SK-N-SH treated with all-trans-retinoic acid at 6 μM for 48 hours (cell line): ENCODE data around the gene TCERG1L.

Source experiments
- ATAC-seq: fragments of 200-7000 bp; cut with Tn5 transposase; 3 replicates; pipeline ENCODE4 v1.9.1; 2020; ENCODE audit warnings: mild to moderate bottlenecking, moderate library complexity
- BACH2 ChIP-seq: fragments of 250-450 bp; sonication (Bioruptor Pico); IDR thresholded peaks from 2 replicates; pipeline ENCODE4 v1.9.0; 2021; ENCODE audit warnings: mild to moderate bottlenecking, borderline replicate concordance
- CREB5 ChIP-seq: fragments of 250-450 bp; sonication (Bioruptor Pico); IDR thresholded peaks from 2 replicates; pipeline ENCODE4 v1.5.1; 2020; ENCODE audit warnings: low read depth, mild to moderate bottlenecking, moderate library complexity
- CSDC2 ChIP-seq: fragments of 250-450 bp; sonication (Bioruptor Pico); IDR thresholded peaks from 2 replicates; pipeline ENCODE4 v1.5.0; 2020; ENCODE audit warnings: mild to moderate bottlenecking, moderate library complexity
- CSRNP3 ChIP-seq: fragments of 250-450 bp; sonication (Bioruptor Pico); IDR thresholded peaks from 2 replicates; pipeline ENCODE4 v1.5.1; 2021; ENCODE audit warnings: mild to moderate bottlenecking, moderate library complexity
- ESRRG ChIP-seq: fragments of 250-450 bp; sonication (Bioruptor Pico); IDR thresholded peaks from 2 replicates; pipeline ENCODE4 v1.6.1; 2021; ENCODE audit warnings: mild to moderate bottlenecking
- GLIS3 ChIP-seq: fragments of 250-450 bp; sonication (Bioruptor Pico); IDR thresholded peaks from 2 replicates; pipeline ENCODE4 v1.5.0; 2020; ENCODE audit warnings: mild to moderate bottlenecking, moderate library complexity
- ISL1 ChIP-seq: fragments of 250-450 bp; sonication (Bioruptor Pico); IDR thresholded peaks from 2 replicates; pipeline ENCODE4 v2.1.2; 2022; ENCODE audit warnings: mild to moderate bottlenecking, moderate library complexity
- OSR1 ChIP-seq: fragments of 250-450 bp; sonication (Bioruptor Pico); IDR thresholded peaks from 2 replicates; pipeline ENCODE4 v1.8.0; 2022; ENCODE audit warnings: moderate library complexity, mild to moderate bottlenecking, inconsistent platforms
- POU6F1 ChIP-seq: fragments of 250-450 bp; sonication (Bioruptor Pico); IDR thresholded peaks from 2 replicates; pipeline ENCODE4 v1.8.0; 2021; ENCODE audit warnings: low read depth, mild to moderate bottlenecking, moderate library complexity, borderline replicate concordance
- PPARA ChIP-seq: fragments of 250-450 bp; sonication (Bioruptor Pico); IDR thresholded peaks from 2 replicates; pipeline ENCODE4 v1.5.0; 2020; ENCODE audit warnings: mild to moderate bottlenecking, borderline replicate concordance
- RARB ChIP-seq: fragments of 250-450 bp; sonication (Bioruptor Pico); IDR thresholded peaks from 2 replicates; pipeline ENCODE4 v1.8.0; 2021; ENCODE audit warnings: mild to moderate bottlenecking, moderate library complexity
- SNAI2 ChIP-seq: fragments of 250-450 bp; sonication (Bioruptor Pico); IDR thresholded peaks from 2 replicates; pipeline ENCODE4 v1.5.0; 2020; ENCODE audit warnings: mild to moderate bottlenecking, moderate library complexity
- TCF4 ChIP-seq: fragments of 250-450 bp; sonication (Bioruptor Pico); IDR thresholded peaks from 2 replicates; pipeline ENCODE4 v1.8.0; 2021; ENCODE audit warnings: mild to moderate bottlenecking, moderate library complexity, borderline replicate concordance
- TOX ChIP-seq: fragments of 250-450 bp; sonication (Bioruptor Pico); IDR thresholded peaks from 2 replicates; pipeline ENCODE4 v1.8.0; 2021; ENCODE audit warnings: mild to moderate bottlenecking, moderate library complexity, borderline replicate concordance
- ZC3H10 ChIP-seq: fragments of 250-450 bp; sonication (Bioruptor Pico); IDR thresholded peaks from 2 replicates; pipeline ENCODE4 v1.5.1; 2021; ENCODE audit warnings: mild to moderate bottlenecking, moderate library complexity
- ZFP3 ChIP-seq: fragments of 250-450 bp; sonication (Bioruptor Pico); IDR thresholded peaks from 2 replicates; pipeline ENCODE4 v1.5.0; 2020; ENCODE audit warnings: mild to moderate bottlenecking, moderate library complexity
- ZFP30 ChIP-seq: fragments of 450-650 bp; formaldehyde crosslinking; IDR thresholded peaks from 2 replicates; pipeline ENCODE4 v1.5.0; 2022; ENCODE audit warnings: mild to moderate bottlenecking, moderate library complexity
- ZNF565 ChIP-seq: fragments of 450-650 bp; formaldehyde crosslinking; conservative IDR thresholded peaks from 2 replicates; pipeline ENCODE4 v1.5.0; 2020; ENCODE audit warnings: low read depth, mild to moderate bottlenecking, moderate library complexity
- ZNF70 ChIP-seq: fragments of 450-650 bp; formaldehyde crosslinking; IDR thresholded peaks from 2 replicates; pipeline ENCODE4 v1.5.0; 2020; ENCODE audit warnings: mild to moderate bottlenecking, moderate library complexity
- ZNF8 ChIP-seq: fragments of 450-650 bp; formaldehyde crosslinking; IDR thresholded peaks from 2 replicates; pipeline ENCODE4 v1.5.0; 2020; ENCODE audit warnings: mild to moderate bottlenecking, moderate library complexity
- TF ChIP-seq, protein P1 (sequence below): fragments of 250-450 bp; sonication (Bioruptor Pico); IDR thresholded peaks from 2 replicates; pipeline ENCODE4 v1.5.0; 2020; ENCODE audit warnings: mild to moderate bottlenecking, moderate library complexity

The TCERG1L gene

GRCh38 chr10:131123496-131123895 lies 188.0 kb downstream of the TCERG1L start:
- no peak for ATAC-seq
- TF ChIP-seq GLIS3 (CRISPR knock-in tag) (no peak), OSR1 (CRISPR knock-in tag) (no peak), CSDC2 (CRISPR knock-in tag) (no peak), TOX (no peak), RARB (CRISPR knock-in tag) (no peak), ZC3H10 (CRISPR knock-in tag) (no peak), CSRNP3 (CRISPR knock-in tag) (no peak), ESRRG (CRISPR knock-in tag) (no peak), ZFP30 (CRISPR knock-in tag) (no peak), POU6F1 (CRISPR knock-in tag) (no peak), ZNF565 (CRISPR knock-in tag) (no peak), TCF4 (no peak), PPARA (CRISPR knock-in tag) (no peak), ZNF8 (CRISPR knock-in tag) (no peak), ZNF70 (CRISPR knock-in tag) (no peak), SNAI2 (CRISPR knock-in tag) (no peak), BACH2 (CRISPR knock-in tag) (no peak)
- TF ChIP-seq, protein P1, sequence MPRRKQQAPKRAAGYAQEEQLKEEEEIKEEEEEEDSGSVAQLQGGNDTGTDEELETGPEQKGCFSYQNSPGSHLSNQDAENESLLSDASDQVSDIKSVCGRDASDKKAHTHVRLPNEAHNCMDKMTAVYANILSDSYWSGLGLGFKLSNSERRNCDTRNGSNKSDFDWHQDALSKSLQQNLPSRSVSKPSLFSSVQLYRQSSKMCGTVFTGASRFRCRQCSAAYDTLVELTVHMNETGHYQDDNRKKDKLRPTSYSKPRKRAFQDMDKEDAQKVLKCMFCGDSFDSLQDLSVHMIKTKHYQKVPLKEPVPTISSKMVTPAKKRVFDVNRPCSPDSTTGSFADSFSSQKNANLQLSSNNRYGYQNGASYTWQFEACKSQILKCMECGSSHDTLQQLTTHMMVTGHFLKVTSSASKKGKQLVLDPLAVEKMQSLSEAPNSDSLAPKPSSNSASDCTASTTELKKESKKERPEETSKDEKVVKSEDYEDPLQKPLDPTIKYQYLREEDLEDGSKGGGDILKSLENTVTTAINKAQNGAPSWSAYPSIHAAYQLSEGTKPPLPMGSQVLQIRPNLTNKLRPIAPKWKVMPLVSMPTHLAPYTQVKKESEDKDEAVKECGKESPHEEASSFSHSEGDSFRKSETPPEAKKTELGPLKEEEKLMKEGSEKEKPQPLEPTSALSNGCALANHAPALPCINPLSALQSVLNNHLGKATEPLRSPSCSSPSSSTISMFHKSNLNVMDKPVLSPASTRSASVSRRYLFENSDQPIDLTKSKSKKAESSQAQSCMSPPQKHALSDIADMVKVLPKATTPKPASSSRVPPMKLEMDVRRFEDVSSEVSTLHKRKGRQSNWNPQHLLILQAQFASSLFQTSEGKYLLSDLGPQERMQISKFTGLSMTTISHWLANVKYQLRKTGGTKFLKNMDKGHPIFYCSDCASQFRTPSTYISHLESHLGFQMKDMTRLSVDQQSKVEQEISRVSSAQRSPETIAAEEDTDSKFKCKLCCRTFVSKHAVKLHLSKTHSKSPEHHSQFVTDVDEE, result no peak
- TF ChIP-seq, all 23 proteins: peak for 0

DNA sequence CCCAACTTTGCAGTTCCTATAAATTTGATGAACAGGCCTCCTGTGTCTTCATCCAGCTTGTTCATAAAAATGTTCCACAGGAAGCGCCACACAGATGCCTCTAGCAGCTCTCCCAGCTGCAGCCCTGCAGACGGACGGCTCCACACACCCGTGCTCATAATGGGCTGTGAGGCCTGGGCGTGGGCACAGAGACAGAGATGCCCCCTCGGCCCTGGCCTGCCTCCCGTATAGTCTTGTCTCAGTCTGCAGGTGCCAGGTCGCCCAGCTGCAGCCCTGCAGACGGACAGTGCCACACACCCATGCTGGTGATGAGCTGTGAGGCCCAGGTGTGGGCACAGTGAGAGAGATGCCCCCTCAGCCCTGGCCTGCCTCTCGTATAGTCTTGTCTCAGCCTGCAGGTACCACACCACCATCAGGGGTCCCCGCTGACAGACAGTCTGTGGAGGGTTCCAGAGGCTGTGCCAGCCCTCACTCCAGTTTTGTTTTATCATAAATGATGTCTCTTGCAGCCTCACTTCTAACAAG lies 189.9 kb downstream of the TCERG1L start:
- no peak for TF ChIP-seq ZNF8 (CRISPR knock-in tag)
- TF ChIP-seq ESRRG (CRISPR knock-in tag), result no peak
- no peak for TF ChIP-seq CSRNP3 (CRISPR knock-in tag)
- ATAC-seq, result no peak

DNA sequence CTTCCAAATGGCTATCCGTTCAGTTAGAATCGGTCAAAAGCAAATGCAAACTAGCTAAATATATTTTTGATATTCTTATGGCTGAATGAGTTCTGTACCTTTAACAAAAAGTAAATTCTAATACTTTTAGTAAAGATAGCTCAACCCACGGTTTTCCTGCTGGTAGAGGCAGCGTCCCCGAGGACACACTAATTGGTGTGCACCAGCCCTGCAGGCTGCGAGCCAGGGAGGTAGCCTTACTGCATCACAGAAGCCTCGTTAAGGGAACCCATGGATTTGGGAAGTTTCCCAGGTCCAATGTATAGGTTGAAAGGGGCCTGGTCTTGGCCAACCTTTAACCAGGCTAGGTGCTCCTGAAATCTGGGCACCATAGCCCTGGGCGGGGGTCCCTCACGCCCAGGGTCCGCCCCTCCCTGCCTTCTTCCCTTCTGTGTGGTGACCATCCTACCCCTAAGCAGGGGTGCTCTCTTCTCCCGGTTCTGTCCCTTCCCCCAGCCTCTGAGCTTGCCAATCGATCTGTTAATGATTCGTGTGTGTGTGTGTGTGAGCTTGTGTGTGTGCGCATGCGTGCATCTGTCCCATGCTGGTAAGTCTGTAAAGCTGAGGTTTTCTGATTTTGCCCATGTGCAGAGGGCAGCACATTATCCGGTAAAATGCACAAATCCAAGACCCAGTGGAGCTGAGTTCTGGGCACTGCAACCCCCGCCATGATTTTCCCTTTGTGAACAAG lies 191.7 kb downstream of the TCERG1L start:
- ATAC-seq, result no peak
- TF ChIP-seq ZNF8 (CRISPR knock-in tag), result no peak
- no peak for TF ChIP-seq SNAI2 (CRISPR knock-in tag)
- TF ChIP-seq ZFP30 (CRISPR knock-in tag), result no peak
- TF ChIP-seq RARB (CRISPR knock-in tag), result no peak
- TF ChIP-seq ISL1 (CRISPR knock-in tag), result no peak
- TF ChIP-seq TOX, result no peak
- no peak for TF ChIP-seq ZNF565 (CRISPR knock-in tag)
- TF ChIP-seq OSR1 (CRISPR knock-in tag), result no peak
- TF ChIP-seq ESRRG (CRISPR knock-in tag), result no peak
- TF ChIP-seq BACH2 (CRISPR knock-in tag), result no peak
- no peak for TF ChIP-seq CREB5 (CRISPR knock-in tag)
- TF ChIP-seq ZFP3 (CRISPR knock-in tag), result no peak
- TF ChIP-seq ZNF70 (CRISPR knock-in tag), result no peak
